ENCODE data around the gene ACSL1. TPM values are rescaled to one million over a fixed set of nuclear protein-coding genes. Genes with fewer than 3 reads are reported as not detected.
A peak's percentile ranks its signal among the peaks of the same experiment; 100 is the strongest.

Gene ACSL1
- total RNA-seq, 2 donors from 2014 or later, result 3.8 to 5.2 TPM

- H3K4me1 ChIP-seq (ENCODE audit: control insufficient read depth, insufficient read depth, low read length), result peaks cover 15% of the 10 kb centered on the region
- H3K27ac ChIP-seq (ENCODE audit: low read depth, low read length), result no peak overlapping the region
- Mint-ChIP-seq H3K4me3 (no peak overlapping the region), H3K27me3 (ENCODE audit: insufficient read depth) (no peaks in the 10 kb centered on the region), H3K36me3 (ENCODE audit: low read depth) (no peaks in the 10 kb centered on the region), H3K27ac (no peak overlapping the region), H3K9me3 (no peaks in the 10 kb centered on the region), H3K4me1 (peaks cover 25% of the 10 kb centered on the region)
- peaks cover 28% of the 10 kb centered on the region for H3K36me3 ChIP-seq (ENCODE audit: control insufficient read depth, insufficient read depth, low read length)
- 93 to 100% methylated on average over 6 to 8 of the region's 8 CpGs for WGBS, 2 experiments (ENCODE audit: insufficient coverage in 1 of 2, insufficient read length in 1 of 2)
- no peak overlapping the region for H3K9ac ChIP-seq (ENCODE audit: extremely low read depth, low read length, poor library complexity, severe bottlenecking)
- H3K27me3 ChIP-seq (ENCODE audit: control insufficient read depth, insufficient read depth, low read length, poor library complexity, severe bottlenecking), result no peaks in the 10 kb centered on the region
- H3K9me3 ChIP-seq (ENCODE audit: control insufficient read depth, low read length), result no peaks in the 10 kb centered on the region
- H3K4me3 ChIP-seq (ENCODE audit: low read length), result no peak overlapping the region
- DNase-seq, result no peak
- TF ChIP-seq CTCF (conservative IDR thresholded peaks at IDR 0.05), result no peak
These were observed 74.7 kb downstream of the ACSL1 start for GRCh38 chr4:184750926-184751584.

- WGBS, 2 experiments (ENCODE audit: insufficient coverage in 1 of 2, insufficient read length in 1 of 2), result 80 to 84% methylated on average over 8 of the region's 8 CpGs
- peak; percentile 57 for DNase-seq
- TF ChIP-seq CTCF (conservative IDR thresholded peaks at IDR 0.05), result peak; percentile 20
These were observed 77.5 kb downstream of the ACSL1 start for GRCh38 chr4:184748251-184748652.

DNA sequence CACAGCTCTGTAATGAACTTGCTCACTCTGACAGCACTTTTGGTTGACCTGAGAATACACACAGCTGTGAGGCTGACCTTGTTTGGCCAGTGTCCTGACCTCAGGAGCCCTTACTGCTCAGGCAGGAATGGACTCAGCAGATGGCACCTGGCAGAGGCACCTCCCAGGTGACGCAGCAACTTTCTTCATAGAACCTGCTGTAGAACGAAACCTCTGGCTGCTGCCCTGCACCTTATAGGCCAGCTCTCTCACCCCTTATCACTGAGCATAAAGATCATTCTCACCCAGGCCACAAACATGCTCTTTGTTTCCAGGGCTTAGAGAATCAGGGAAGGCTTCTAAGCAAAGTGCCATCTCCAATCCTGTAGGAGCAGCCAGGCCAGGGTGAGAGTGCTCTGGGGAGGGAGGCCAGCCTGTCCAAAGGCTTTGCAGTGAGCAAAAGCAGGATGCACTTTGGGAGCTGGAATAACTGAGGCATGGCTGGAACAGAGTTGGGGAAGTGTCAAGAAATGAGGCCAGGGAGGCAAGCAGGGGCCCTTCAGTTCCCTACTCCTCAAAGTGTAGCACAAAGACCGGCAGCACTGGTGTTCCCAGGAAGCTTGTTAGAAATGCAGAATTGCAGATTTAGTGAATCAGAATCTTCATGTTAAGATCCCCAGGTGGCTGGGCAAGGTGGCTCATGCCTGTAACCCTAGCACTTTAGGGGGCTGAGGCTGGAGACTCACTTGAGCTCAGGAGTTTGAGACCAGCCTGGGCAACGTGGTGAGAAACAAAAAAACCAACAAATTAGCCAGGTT lies 78.5 kb downstream of the ACSL1 start:
- no peaks in the 10 kb centered on the region for H3K27me3 ChIP-seq (ENCODE audit: control insufficient read depth, insufficient read depth, low read length, poor library complexity, severe bottlenecking)
- no peaks in the 10 kb centered on the region for H3K9me3 ChIP-seq (ENCODE audit: control insufficient read depth, low read length)
- H3K36me3 ChIP-seq (ENCODE audit: control insufficient read depth, insufficient read depth, low read length), result peaks cover under 1% of the 10 kb centered on the region
- H3K27ac ChIP-seq (ENCODE audit: low read depth, low read length), result no peak overlapping the region
- no peak for TF ChIP-seq CTCF (conservative IDR thresholded peaks at IDR 0.05)
- Mint-ChIP-seq H3K36me3 (ENCODE audit: low read depth) (no peaks in the 10 kb centered on the region), H3K4me1 (peaks cover 28% of the 10 kb centered on the region), H3K27ac (peak overlapping the region; percentile 73), H3K27me3 (ENCODE audit: insufficient read depth) (no peaks in the 10 kb centered on the region), H3K9me3 (peaks cover 6% of the 10 kb centered on the region), H3K4me3 (no peak overlapping the region)
- peak; percentile 65 for DNase-seq
- WGBS, 2 experiments (ENCODE audit: insufficient coverage in 1 of 2, insufficient read length in 1 of 2), result 50 to 75% methylated on average over 1 to 4 of the region's 4 CpGs
- no peak overlapping the region for H3K9ac ChIP-seq (ENCODE audit: extremely low read depth, low read length, poor library complexity, severe bottlenecking)
- H3K4me1 ChIP-seq (ENCODE audit: control insufficient read depth, insufficient read depth, low read length), result peaks cover 17% of the 10 kb centered on the region
- H3K4me3 ChIP-seq (ENCODE audit: low read length), result no peak overlapping the region

More at GRCh38 chr4:184748251-184748652, 77.5 kb downstream of the ACSL1 start:
- H3K9me3 Mint-ChIP-seq, result no peaks in the 10 kb centered on the region
- no peak overlapping the region for H3K27ac Mint-ChIP-seq
- Histone ChIP-seq H3K9me3 (ENCODE audit: control insufficient read depth, low read length) (no peaks in the 10 kb centered on the region), H3K4me3 (ENCODE audit: low read length) (no peak overlapping the region), H3K4me1 (ENCODE audit: control insufficient read depth, insufficient read depth, low read length) (peaks cover 17% of the 10 kb centered on the region), H3K27me3 (ENCODE audit: control insufficient read depth, insufficient read depth, low read length, poor library complexity, severe bottlenecking) (no peaks in the 10 kb centered on the region), H3K9ac (ENCODE audit: extremely low read depth, low read length, poor library complexity, severe bottlenecking) (no peak overlapping the region), H3K27ac (ENCODE audit: low read depth, low read length) (no peak overlapping the region), H3K36me3 (ENCODE audit: control insufficient read depth, insufficient read depth, low read length) (peaks cover 5% of the 10 kb centered on the region)
- no peaks in the 10 kb centered on the region for H3K36me3 Mint-ChIP-seq (ENCODE audit: low read depth)
- no peak overlapping the region for H3K4me3 Mint-ChIP-seq
- no peaks in the 10 kb centered on the region for H3K27me3 Mint-ChIP-seq (ENCODE audit: insufficient read depth)
- peaks cover 28% of the 10 kb centered on the region for H3K4me1 Mint-ChIP-seq
